Measurements from ENCODE around the gene SLC44A1. TPM values are rescaled to one million over a fixed set of nuclear protein-coding genes. Genes with fewer than 3 reads are reported as not detected.

SLC44A1 gene
- total RNA-seq (2014; rRNA removed; shearing (Covaris generic)) = 25.0 and 30.0 TPM in 2 replicates

DNA sequence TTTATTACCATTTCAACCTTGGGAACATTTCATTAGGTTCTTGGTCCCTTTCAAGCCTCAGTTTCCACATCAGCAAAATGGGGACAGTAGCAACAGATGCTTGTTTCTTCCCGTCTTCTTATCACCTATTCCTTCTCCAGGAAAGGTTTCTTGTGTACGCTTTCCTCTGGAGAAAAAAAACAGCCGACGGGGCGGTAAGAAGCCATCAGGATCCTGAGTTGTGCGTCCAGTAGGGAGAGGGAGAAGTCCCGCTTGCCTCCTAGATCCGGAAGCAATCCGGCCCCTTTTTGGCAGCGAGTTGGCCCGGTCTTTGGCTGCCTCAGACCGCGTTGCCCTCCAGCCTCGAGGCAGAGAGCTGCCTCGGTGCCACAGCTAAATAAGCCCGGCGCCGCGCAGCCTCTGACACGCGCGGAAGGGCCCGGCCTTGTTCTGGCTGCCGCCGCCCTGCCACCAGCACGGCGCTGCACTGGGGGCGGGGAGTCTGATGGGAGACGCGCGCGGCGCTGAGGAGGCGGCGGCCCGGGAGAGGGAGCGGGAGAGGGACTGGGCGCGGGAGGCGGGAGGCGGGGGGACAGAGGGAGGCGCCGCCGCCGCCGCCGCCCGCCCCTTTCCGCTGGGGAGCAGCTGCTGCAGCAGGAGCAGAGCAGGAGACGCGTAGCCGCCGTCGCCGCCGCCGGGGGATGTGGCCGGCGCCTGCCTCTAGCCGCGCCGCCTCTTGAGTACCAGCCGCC lies at the start of gene SLC44A1:
Gene SLC44A1, plus strand, starts transcription at position 649 of the 731 bp plus-strand sequence. CDS start 218 bp downstream, outside the sequence.
- in situ Hi-C loops (cut with HindIII; ENCODE audit: low sequenced_read_pairs) = no loop called here
- peak; percentile 94 for DNase-seq (ENCODE audit: low spot score)

GRCh38 chr9:105195259-105195658 lies 49.2 kb upstream of the SLC44A1 start:
- in situ Hi-C loops (cut with HindIII; ENCODE audit: low sequenced_read_pairs) = no loop called here
- DNase-seq (ENCODE audit: low spot score) = no peak

DNA sequence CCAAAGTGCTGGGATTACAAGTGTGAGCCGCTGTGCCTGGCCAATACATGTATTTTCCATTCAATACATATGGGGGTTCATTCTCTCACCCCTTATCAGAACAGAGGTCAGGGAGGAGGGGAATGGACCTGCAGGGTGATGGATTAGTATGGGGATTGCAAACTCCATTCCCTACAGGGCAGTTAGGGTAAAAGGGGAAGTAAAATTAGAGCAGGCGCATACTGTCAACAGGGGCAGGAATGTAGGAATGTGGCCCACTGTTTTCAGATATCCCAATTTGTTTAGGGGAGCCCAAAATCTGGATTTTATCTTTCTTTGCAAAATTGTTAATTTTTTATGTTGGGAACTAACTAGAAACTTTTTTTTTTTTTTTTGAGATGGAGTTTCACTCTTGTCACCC lies 46.4 kb upstream of the SLC44A1 start:
- in situ Hi-C loops (cut with HindIII; ENCODE audit: low sequenced_read_pairs) = no loop called here
- DNase-seq (ENCODE audit: low spot score) = no peak

GRCh38 chr9:105198865-105199264 lies 45.6 kb upstream of the SLC44A1 start:
- in situ Hi-C loops (cut with HindIII; ENCODE audit: low sequenced_read_pairs) = no loop called here
- no peak for DNase-seq (ENCODE audit: low spot score)

- DNase-seq (ENCODE audit: low spot score) = peak; percentile 61
- in situ Hi-C loops (cut with HindIII; ENCODE audit: low sequenced_read_pairs) = no loop called here
Observed at GRCh38 chr9:105204416-105204815, 40.0 kb upstream of the SLC44A1 start.

DNA sequence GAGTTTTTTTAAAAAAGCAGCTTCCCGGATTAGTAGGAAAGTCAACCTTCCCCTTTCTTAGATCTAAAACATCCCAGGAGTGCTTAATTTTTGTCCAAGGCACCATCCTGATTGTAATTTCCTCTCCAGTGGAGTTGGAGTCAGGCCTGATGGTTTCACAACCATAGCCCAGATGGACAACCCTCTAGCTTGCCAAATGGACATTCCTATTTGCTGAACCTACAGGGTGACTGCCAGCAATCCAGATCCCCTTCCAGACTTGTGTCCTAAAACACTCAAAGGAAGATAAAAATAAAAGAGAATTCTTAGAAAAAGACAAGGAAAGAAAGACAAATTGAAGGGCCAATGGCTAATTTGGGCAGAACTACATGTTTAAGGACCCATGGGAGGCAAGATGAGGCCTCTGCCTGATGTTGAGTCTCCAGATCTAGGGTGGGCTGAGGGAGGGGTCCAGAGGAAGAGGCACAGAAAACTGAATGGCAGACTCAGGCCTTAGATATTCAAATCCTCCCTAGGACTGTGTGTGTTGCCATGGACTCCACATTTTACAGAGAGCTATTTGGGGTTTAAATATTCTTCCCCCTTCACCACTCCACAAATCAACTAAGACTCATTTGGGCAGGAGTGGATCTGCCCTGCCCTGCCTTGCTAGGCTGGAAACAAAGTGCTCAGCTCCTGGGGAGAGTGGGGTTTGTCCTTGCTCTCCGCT lies 38.5 kb upstream of the SLC44A1 start:
- in situ Hi-C loops (cut with HindIII; ENCODE audit: low sequenced_read_pairs) = no loop called here
- DNase-seq (ENCODE audit: low spot score) = peak; percentile 98

DNA sequence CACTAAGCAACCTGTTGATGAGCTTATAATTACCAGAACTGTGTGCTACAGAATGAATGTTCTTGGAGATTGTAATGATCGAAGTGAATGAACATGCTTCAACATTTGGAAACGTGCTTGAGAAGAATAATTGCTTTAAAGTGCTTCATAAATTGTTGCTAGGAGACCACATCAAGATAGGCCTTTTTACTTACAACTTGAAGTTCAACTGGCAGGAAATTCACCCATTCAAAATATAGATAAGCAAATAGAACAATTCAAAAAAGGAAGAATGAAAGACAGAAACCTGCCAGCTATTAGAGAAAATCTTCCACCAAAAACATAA lies 38.0 kb upstream of the SLC44A1 start:
- in situ Hi-C loops (cut with HindIII; ENCODE audit: low sequenced_read_pairs) = no loop called here
- no peak for DNase-seq (ENCODE audit: low spot score)

GRCh38 chr9:105206821-105207699 lies 37.4 kb upstream of the SLC44A1 start:
- in situ Hi-C loops (cut with HindIII; ENCODE audit: low sequenced_read_pairs) = no loop called here
- DNase-seq (ENCODE audit: low spot score) = no peak

DNA sequence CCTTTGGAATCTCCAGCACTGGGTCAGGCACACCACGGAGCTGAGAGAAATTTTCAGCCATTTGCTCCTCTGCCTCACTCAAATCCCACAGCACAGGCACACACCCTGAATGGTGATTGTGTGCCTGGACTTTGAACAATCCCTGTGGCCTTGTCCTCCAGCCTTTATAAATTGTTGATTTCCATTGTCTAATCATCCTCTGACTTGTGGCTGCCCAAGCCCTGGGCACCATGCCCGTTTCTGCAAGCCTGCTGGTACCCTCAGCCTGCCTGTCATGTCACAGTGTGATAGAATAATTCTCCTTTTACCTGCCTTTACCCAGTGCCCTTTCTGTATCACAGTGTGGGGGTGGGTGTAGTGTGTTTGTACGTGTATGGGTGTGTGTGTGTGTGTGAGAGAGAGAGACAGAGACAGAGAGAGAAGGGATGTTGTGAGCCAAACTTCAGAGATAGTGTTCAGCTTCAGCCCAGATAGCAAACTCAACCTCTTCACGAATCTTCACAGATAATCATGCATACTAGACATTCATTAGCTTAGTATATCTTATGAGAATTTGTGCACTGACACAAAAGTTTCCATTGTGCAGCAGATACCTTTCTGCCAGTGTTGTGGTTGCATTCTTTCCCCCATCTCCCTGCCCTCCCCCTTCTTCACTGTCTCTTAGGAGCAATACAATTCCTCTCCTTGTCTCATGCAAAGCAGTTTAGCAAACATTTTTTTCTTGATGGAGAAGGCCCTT lies 27.8 kb upstream of the SLC44A1 start:
- in situ Hi-C loops (cut with HindIII; ENCODE audit: low sequenced_read_pairs) = no loop called here
- DNase-seq (ENCODE audit: low spot score) = peak; percentile 75

DNA sequence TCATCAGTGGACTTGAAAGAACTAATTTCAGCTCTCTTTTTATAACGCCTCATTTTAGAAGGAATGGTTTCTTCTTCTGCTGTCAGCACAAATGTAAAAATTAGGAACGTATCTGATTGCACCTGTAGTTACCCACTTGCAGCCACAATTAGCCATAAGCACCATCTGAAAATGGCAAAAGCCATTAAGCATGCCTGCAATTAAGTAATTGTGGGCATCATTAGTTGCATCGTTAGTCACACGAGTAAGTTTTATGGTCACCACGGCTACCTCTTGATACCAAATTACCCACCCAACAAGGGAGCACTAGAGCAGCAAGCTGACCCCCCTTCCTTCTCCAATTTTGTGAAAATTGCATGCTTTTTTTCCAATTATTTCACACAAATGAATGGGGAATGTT lies 25.8 kb upstream of the SLC44A1 start:
- in situ Hi-C loops (cut with HindIII; ENCODE audit: low sequenced_read_pairs) = no loop called here

GRCh38 chr9:105219291-105219805 lies 25.1 kb upstream of the SLC44A1 start:
- no peak for DNase-seq (ENCODE audit: low spot score)
- in situ Hi-C loops (cut with HindIII; ENCODE audit: low sequenced_read_pairs) = no loop called here

More for the DNA sequence above, 25.8 kb upstream of the SLC44A1 start:
- DNase-seq (ENCODE audit: low spot score) = no peak

DNA sequence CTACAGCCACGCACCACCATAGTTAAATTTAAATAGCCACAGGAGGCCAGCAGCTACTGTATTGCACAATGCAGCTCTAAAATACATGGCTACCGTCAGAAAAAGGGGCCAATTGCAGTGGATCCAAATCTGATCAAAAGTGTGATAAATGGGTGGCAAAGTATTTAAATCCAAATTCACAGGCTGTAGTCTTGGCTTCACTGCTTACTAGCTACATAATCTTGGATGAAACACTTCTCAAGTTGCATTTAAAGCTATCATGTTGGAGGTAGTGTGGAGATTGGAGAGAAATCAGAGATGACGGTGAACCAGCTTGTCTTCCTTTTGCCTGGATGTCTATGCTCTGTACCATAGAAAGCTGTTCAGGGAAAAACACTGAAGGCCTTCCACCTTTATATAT lies 24.0 kb upstream of the SLC44A1 start:
- in situ Hi-C loops (cut with HindIII; ENCODE audit: low sequenced_read_pairs) = no loop called here
- DNase-seq (ENCODE audit: low spot score) = no peak

DNA sequence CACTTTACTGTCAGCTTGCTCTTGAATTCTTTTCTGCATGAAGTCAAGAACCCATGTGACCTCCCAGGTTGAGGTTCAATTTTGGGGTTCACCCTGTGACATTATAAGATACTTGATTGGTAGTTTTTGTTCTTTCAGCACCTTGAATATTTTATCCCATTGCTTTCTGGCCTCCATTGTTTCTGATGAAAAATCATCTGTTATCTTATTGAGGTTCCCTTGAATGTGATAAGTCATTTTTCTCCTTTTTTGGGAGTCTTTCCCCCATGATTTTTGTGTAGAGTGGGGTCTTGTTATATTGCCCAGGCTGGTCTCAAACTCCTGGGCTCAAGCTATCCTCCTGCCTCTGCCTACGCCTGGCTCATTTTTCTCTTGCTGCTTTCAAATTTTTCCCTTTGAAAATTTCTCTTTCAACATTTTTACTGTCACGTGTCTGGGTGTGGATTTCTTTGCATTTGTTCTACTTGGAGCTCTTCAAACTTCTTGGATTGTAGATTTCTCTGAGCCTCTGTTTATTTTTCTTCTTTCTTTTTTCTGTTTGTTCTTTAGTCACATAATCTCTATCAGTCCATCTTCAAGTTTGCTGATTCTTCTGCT lies 20.8 kb upstream of the SLC44A1 start:
- no peak for DNase-seq (ENCODE audit: low spot score)
- in situ Hi-C loops (cut with HindIII; ENCODE audit: low sequenced_read_pairs) = no loop called here

GRCh38 chr9:105226055-105226454 lies 18.4 kb upstream of the SLC44A1 start:
- DNase-seq (ENCODE audit: low spot score) = no peak
- in situ Hi-C loops (cut with HindIII; ENCODE audit: low sequenced_read_pairs) = no loop called here

DNA sequence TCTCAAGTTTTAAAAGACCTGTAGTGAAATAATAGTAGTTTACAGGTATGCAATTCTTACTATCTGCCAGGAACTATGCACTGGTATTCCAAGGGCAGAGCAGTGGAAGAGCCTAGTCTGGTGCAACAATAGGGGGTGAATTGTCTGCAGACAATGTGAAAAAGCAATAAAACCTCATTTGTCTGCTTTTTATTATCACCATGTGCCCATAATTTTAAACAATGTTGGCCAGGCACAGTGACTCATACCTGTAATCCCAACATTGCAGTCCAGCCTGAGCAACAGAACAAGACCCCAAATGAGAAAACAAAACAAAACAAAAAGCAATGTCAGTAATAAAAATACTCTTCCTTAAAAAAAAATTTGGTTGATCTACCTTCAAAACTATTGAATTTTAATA lies 12.2 kb upstream of the SLC44A1 start:
- in situ Hi-C loops (cut with HindIII; ENCODE audit: low sequenced_read_pairs) = no loop called here
- DNase-seq (ENCODE audit: low spot score) = no peak

DNA sequence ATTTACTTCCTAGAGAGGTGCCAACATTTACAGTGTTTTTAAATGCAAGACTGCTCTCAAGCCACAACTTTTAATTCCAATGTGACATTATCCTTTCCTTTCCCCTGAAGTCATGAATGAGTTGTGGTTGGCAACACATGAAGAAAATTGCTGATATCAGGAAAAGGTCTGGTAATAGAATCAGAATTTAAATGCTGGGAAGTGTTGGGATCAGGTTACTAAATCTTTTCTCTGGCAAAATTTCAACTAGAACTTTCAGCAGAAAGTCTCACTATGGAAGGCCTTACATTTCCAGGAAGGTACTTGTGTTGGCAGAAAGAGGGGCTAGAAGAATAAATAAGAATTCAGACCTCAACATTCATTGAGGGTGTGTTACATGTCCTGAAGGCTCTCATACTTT lies 10.6 kb upstream of the SLC44A1 start:
- in situ Hi-C loops (cut with HindIII; ENCODE audit: low sequenced_read_pairs) = no loop called here
- DNase-seq (ENCODE audit: low spot score) = no peak

DNA sequence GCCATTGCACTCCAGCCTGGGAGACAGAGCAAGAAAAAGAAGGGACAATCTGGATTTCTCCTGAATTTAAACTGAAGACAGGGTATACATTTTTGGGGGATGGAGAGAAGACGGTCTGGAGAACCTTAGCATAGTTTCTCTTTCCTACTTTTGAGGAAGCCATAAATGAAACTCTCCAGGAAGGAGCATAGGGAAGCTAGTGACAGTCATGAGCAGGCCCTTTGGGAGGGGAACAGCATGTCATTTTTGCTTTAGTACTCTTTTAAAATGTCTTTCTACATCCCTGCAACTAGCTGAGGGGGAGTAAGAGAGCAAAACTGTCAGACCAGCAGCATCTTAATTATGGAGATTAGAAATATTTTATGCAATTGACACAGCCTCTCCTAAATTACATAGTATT lies 8.2 kb upstream of the SLC44A1 start:
- DNase-seq (ENCODE audit: low spot score) = no peak
- in situ Hi-C loops (cut with HindIII; ENCODE audit: low sequenced_read_pairs) = no loop called here

- DNase-seq (ENCODE audit: low spot score) = no peak
- in situ Hi-C loops (cut with HindIII; ENCODE audit: low sequenced_read_pairs) = no loop called here
Observed at GRCh38 chr9:105237246-105237645, 7.2 kb upstream of the SLC44A1 start.

DNA sequence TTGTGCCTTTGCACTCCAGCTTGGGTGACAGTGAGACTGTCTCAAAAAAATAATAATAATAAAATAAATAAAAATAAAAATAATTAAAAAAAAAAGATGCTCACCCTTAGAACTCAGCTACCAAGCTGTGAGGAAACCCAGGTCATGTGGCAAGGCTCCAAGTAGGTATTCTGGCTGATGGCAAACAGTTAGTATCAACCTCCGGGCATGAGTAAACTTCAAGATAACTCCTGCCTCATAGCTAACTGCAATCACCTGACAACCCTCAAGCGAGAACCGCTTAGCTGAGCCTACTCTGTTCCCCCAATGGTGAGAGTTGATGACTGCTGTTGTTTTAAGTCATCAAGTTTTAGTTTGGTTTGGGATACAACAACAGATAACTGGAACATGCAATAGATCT lies 6.1 kb upstream of the SLC44A1 start:
- no peak for DNase-seq (ENCODE audit: low spot score)
- in situ Hi-C loops (cut with HindIII; ENCODE audit: low sequenced_read_pairs) = no loop called here
